Fibroblast of peridontal ligament (primary cell): ENCODE data around the gene SCOC.

Experiments used
- DNase-seq: peaks from one replicate; pipeline ENCODE4 v3.0.0-alpha.2; 2010; ENCODE audit errors: extremely low read depth

Gene SCOC

DNA sequence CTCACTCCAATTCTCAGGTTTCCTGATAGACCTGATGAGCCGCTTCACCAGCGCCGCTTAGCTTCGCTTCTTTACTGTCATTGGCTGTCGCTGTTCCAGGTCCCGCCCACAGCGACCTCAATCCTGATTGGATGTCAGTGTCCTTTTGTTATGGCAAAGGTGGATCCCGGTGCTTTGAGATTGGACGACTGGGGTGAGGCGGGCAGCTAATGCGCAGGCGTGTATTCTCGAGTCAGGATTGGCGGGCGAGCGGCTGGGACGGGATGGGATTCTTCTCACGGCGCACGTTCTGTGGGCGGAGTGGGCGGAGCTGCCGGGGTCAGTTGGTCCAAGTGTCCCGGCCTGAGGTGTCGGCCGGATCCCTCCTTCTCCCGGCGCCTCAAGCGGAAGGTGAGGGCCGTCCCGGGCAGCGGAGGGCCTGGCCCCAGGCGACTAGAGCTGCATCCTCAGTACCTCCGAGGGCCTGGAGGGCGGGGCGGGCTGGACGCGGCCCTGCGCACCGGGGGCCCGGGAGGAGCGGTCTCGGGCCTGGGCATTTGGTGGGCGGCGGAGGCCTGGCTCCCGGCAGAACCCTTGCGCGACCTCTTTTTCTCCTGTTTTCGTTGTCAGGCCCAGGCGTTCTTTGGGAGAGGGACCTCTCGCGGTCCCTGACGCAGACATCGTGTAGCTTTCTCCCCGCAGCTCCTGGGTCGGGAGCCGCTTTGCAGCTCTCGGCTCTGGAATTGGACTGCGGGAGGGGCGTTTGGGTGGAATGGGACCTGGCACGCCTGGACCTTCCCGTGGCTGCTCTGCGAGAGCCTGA, at the start of gene SCOC:
TSS of gene SCOC (plus strand) at position 319 of the 802 bp plus-strand sequence. CDS start 5,525 bp downstream, outside the sequence.
- peak; percentile 99 for DNase-seq

DNA sequence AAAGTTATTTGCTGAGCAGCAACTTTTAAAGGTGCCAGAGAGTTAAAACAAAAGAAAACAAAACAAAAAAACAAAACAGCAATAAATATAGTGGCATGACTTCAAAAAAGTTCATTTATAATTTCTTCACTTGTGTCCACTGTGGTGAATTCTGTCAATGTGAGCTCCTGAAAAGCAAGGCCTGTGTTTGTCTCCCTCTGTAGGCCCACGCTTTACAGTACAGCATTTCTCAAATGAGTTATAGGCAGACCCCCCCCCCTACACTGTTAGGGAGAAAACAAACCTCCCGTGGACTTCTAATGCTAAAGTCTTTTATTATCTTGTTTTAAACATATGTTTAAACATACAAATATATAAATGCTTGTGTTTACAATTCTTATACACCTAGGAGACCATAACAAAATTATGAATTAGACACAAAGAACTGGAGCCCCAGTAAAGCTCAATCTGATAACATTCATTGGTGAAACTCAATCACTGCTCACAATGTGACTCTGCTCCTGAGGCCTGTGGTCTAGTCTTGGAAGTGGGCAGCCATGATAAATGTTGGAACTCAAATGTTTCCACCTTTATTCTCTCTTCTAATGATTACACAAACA, 47.0 kb upstream of the SCOC start:
- peak; percentile 79 for DNase-seq

DNA sequence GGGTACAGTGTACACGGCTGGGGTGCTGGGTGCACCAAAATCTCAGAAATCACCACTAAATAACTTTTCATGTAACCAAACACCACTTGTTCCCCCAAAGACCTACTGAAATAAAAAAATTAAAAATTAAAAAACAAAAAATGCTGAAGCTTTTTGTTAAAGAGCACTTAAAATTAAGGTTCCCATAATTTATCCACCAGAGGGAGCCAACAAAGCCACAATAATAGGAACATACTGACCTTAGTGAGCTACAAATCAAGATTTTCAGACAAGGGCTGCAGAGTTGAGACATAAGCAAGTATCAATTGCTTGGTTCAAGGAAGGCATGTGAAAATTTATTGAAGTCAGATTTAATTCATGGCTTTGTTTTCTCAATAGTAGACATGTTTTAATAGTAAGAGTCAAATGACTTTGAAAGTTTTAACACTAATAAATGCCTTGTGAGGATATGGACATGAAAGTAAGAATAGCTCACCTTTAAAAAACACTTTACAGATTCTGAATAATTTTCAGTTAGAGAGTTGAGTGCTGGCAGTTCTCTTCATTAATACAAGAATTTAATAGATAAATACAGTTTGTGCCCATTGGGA, 43.0 kb upstream of the SCOC start:
- peak; percentile 83 for DNase-seq

DNA sequence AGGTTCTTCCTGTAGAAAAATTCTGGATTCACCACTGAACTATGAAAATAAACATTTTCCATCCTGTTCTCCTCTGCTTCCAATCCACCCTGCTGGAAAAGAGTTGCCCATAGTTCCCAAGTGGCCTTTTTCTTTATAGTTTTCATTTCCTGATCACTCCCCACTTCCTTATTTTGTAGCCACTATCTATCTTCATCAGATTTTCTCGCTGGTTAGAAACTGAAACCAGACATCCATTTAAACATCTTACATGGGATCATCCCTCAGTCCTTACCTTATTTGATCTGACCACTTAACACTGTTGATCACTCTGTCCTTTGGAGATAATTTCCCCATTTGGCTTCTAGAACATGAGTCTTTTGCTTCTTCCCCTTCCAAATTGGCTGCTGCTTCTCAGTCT, 42.2 kb upstream of the SCOC start:
- DNase-seq = no peak

DNA sequence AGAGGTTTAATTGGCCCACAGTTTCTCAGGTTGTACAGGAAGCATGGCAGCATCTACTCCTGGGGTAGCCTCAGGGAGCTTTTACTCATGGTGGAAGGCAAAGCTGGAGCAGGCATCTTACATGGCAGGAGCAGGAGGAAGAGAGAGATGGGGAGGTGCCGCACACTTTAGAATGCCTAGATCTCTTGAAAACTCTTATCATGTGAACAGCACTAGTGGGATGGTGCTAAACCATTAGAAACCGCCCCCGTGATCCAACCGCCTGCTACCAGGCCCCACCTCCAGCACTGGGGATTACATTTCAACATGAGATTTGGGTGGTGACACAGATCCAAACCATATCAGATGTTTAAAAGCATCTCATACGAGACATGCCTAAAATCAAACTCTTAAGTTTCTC, 41.6 kb upstream of the SCOC start:
- no peak for DNase-seq

DNA sequence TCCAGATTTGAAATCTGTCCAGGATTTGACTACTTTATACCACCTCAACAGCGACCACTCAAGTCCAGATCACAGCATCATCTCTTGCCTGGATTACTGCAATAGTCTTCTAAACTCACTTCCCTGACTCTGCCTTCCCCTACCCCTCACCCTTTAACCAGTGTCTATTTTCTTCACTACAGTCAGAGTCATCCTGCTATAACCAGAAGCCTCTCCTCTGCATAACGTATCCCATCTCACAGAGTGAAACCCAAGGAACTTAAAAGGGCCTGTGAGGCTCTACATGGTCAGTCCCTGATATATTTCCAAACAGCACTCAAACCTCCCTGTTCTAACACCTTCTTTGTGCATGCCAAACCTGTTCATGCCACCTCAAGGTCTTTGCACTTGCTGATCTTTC, 40.7 kb upstream of the SCOC start:
- DNase-seq = no peak

DNA sequence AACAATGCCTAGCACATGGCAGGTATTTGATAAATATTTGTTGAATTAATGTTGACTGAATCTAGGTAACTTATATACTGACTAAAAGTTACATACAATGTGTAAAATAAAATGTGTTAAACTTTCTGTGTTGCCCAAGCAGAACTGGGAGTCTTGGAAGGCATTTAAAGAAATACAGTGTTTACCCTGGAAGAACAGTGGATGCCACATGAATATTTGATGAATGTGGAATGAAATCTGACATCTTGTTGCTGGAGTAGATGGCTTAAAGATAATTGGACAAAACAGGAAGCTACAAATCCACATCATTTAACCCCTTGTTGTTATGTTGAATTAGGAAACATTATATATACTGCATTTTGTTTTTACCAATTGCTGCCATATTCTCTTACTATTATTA, 39.9 kb upstream of the SCOC start:
- DNase-seq = no peak

DNA sequence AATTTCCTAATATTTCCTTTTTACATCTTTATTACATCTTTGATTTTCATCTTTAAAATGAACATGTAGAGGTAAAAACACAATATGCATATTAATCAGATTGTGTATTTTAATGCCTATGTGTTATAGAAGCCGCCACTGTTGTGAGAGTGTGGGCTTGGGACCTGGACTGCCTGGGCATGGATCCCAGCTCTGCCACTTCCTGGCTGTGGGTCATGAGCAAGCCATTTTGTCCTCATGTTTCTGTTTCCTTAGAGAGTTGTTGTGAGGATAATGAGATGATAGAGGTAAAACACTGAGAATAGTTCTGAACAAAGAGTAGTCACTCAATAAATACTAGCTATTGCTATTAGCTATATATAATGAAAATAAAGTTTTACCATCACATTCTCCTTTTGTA, 38.4 kb upstream of the SCOC start:
- no peak for DNase-seq

DNA sequence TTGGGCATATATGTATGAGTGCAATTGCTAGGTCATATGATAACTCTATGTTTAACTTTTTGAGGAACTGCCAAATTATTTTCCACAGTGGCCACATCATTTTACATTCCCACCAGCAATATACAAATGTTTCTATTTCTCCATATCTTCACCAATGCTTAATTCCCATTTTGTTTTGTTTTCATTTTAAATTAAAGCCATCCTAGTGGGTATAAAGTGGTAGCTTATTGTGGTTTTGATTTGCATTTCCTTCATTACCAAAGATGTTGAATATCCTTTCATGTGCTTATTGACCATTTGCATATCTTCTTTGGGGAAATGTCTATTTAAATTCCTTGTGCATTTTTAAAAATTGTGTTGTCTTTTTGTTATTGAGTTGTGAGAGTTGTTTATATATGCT, 36.7 kb upstream of the SCOC start:
- no peak for DNase-seq

DNA sequence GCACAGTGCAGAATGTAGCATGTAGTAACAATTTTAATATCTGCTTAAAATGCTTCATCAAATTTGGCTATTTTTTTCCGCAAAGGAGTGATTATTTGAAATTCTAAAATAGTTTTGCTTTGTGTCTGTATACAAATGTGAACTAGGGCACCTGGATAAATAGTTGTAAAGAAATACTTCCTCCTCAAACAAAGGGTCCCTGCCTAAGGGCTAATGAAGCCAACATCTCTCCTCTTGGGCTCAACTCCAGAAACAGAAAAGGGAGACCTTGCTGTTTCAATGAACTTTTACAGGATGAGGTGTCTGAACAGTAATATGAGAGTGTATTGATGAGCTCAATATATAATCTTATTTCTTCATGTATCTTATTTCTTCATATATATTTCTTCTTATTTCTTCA, 30.8 kb upstream of the SCOC start:
- no peak for DNase-seq

DNA sequence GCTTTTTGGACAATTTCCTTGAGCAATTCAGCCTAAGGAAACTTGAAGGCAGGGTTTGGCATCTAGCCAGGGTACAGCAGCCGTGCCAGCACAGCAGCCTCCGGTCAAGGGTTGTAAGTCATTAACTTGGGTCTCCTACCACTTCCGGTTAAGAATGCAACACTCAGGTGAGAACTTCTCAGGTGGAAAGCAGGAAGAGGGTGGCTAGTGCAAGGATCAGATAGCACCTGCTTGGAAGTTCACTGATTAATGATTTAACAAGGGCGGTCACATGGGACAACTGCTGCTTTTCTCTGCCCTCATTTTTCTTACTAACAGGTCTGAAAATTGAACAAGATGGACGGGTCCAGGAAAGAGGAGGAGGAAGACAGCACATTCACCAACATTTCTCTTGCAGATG, 30.1 kb upstream of the SCOC start:
- no peak for DNase-seq

DNA sequence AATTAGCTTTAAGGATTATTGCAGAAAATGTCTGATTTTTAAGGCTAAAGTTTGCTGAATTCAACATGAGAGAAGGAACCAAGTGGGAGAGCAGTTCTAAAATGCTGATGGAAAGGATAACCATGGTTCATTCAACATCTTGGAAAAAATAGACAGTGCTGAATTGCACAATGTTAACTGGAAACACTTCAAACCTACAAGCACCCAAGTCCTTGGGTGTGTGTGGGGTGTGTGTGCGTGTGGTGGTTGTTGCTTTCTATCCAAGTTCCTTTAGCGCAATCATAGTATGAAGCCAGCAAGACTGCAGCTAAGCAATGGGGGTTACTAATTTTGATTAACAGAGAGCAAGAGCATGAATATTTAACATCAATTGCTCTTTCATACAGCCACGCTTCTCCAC, 29.3 kb upstream of the SCOC start:
- DNase-seq = peak; percentile 71

DNA sequence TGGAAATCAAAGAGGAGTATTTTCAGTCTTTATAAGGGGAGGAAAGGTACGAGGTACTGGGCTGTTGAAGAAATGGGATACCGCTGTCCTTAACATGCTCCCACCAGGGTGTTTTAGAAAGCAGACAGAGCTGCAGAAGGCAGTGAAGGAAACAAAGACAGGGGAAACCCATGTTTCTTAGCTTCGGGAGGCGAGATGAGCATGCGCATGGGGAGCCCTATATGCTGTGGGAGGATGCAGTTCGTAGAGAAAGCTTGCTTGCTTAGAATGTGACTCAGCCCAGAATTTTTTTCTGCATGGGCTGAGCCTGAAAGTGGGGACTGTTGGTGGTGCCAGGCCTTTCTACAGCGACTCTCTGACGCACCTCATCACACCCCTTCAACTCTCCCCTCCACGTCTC, 28.8 kb upstream of the SCOC start:
- DNase-seq = no peak

DNA sequence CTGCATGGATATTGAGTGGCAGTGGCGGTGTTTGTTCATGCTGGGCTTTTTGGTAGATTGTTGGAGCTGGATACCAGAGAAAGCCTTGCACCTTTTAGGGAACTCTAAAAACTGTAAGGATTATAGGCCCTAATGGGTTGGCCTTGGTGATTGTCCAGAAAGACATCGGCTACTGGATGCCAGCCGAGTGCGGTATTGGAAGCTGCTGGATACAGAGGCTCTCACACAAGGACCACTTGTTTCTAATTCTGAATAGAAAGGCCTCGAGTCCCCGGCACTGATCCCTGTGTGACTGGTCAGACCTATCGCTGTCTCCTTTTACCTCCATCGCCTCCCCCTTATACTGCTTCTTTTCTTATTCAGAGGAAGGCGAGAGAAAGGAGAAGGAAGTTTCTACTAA, 27.3 kb upstream of the SCOC start:
- DNase-seq = no peak

DNA sequence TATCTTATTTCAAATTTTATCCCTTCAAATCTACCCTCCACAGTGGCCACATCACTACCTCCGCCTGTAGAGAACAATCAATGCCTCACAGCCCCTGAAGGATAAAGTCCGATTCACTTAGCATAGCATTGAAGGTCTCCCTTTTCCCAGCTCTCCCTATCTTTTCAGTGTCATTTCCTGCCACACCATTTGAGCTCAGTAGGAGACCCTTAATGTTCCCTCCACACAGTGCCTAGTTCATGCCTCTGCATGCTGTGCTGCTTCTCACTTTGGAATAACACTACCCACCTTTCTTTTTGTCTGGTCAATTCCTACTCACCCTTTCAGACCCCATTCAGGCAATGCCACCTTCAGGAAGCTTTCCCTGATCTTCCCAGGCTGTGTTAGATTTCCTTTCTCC, 23.6 kb upstream of the SCOC start:
- DNase-seq = no peak

DNA sequence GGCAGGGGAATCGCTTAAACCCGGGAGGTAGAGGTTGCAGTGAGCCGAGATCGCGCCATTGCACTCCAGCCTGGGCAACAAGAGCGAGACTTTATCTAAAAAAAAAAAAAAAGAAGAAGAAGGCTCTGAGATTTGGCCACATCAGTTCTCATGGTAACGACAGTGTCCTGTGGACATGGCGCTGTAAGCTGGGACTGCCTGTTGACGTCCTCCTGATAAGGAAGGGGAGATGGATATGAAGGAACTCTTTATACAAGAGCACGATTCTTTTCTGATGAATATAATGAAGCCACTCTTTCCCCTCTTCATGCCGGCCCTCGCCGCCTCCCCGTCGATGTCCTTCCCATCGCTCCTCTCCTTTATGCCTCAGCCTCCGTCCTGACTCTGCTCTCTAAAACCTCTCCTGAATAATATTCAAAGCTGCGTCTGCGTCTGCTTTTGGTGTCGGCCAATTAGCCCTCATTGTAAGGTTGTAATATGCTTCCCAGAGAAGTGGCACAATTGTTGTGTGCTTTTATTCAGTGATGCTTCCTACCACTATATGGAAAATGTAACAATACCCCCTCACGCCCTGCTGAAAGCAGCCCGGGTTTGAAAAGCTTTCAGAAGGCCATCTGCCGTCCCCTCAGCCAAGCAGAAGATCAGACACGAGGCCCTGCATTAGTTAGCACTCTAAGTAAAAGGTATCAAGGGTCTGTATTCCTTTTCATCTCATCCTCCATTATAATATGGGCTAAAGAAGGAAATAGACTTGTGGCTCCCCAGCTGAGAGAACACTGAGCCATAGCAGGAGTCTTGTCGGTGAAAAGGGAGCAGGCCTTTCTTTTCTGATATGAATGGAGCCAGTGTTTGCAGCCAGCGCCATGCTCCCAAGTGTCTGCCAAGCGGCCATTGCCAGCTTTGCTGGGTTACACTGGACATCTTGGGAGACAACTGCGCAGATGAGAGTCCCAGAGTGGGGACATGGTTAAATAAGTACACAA, 22.1 kb upstream of the SCOC start:
- DNase-seq = no peak

DNA sequence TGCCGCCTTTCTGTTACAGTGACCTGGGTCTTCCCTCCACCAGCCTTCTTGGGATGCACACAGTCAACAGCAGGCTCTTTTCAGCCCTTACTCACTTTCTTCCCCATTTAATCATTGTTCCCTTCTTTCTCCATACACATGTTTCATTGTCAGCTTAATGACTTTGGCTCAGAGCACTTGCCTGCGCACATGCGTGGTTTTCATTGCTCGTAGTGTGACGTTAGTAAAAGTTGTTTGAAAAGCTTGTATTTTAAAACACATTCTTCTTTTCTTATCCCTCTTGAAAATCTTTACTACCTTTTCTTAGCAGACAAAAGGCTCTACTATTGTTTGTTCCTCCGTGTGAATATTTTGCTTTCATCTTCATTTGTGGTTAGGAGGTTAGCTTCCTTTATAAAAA, 19.7 kb upstream of the SCOC start:
- DNase-seq = no peak

DNA sequence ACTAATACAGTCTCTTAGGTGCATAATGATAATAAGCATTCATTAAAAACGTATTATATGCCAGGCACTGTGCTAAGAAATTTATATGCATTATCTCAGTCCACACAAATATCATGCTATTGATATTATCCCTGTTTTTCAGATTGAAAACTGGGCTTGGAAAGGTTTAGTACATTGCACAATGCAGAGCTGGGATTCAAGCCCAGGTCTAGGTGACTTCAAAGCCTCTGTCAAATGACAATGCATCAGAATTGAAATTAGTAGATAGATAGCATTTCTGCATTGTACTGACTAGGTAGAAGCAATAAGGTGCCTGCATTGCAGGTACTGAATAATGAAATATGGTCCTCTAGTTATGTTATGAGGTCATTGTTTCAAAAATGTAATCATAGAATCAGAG, 18.2 kb upstream of the SCOC start:
- no peak for DNase-seq

DNA sequence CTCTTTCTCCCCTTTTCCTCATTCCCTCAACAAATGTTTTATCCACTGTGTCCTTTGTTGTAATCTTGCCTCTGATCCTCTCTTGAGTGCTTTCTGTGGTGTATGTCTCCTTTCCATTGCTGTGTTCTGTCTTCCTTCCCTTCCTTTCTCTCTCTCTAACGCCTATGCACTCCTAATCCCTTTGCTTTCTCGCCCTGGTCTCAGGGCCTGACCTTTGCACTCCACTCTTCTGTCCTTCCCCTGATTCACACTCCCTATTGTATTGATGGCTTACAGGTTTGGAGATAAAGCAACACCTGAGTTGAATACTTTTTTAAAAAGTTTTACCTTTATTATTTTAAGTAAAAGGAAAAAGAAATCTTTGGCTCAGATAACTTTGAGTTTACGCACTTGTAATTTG, 15.6 kb upstream of the SCOC start:
- DNase-seq = no peak

DNA sequence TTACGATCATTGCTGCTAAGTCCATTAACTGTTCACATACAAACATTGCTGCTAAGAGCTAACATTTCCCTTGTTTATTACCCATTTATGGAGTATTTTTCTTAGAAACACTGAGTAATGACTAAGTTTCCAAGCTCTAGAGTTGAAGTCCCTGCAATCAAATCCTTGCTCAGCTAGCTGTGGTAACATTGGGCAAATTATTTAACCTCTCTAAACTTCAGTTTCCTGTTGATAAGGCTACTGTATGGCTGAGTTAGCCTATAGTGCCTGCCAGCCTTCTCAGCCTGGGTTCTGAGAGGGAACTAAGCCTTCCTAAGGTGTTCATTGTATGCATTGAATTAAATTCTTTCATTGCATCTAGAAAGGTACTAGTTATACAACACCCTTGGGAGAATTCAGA, 15.2 kb upstream of the SCOC start:
- DNase-seq = no peak

DNA sequence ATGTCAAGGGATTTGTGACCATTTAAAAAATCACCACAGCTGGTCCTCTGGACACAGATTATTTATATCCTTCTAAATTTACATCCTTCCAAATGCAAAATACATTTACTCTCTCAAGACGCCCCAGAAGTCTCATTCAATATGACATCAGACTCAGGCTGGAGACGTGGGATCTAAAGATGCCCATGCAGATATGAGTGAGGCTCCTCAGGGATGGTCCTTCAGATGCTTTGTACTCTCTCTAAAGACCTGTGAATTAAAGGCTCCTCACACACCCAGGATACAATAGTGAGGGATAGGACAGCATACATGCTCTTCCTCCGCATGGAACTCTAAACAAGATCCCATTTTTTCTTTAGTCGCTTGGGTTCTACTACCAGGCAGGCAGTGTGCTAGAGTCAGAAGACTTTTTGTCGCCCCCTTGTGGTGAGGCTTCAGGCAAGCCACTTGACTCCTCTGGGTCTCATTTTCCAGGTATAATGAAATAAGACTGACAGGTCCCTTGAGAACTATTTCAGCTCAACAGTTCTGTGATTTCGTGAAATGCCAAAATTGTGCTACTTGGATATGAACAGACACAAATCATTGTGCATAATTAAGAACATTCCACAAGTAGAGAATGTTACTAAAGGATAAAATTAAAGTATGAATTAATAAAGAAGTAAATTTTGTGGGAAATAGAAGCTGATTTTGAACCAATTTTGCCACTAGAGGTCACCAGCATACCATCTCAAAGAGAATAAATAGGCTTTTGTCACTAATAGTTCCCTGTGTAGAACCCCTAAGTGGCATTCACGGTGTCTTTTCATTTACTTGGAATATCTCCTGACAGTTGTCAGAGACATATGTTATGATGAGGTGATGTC, 13.7 kb upstream of the SCOC start:
- DNase-seq = peak; percentile 82
